GM23338 (cell line): ENCODE measurements around the gene BABAM1.
"Not testable (repeated sequence)": the region's sequence is repeated elsewhere in the genome, so short reads cannot be mapped to it uniquely, and the experiment has no call there.

Experiments used
- EZH2 ChIP-seq: fragments of 200-600 bp; sonication (generic); IDR thresholded peaks from one replicate; pipeline ENCODE4 v1.8.0; 2017; ENCODE audit warnings: antibody characterized with exemption, mild to moderate bottlenecking, low read depth; ENCODE audit not compliant: unreplicated experiment
- JUNB ChIP-seq: IDR thresholded peaks from one replicate; pipeline ENCODE4 v1.6.1; 2016; ENCODE audit warnings: antibody characterized with exemption; ENCODE audit not compliant: unreplicated experiment
- POLR2AphosphoS5 ChIP-seq: IDR thresholded peaks from 2 replicates; pipeline ENCODE4 v1.6.1; 2016; ENCODE audit warnings: antibody characterized with exemption, low read depth
- TF ChIP-seq, protein P1 (sequence below), 2 experiments: fragments of 200-600 bp in 1 of 2; sonication (generic) in 1 of 2; conservative IDR thresholded peaks; 2 replicates each; pipeline versions ENCODE4 v1.5.1 to v1.6.1; 2016 to 2017; ENCODE audit warnings: antibody characterized with exemption in 2 of 2, low read depth in 2 of 2, mild to moderate bottlenecking in 2 of 2, moderate library complexity in 1 of 2

DNA sequence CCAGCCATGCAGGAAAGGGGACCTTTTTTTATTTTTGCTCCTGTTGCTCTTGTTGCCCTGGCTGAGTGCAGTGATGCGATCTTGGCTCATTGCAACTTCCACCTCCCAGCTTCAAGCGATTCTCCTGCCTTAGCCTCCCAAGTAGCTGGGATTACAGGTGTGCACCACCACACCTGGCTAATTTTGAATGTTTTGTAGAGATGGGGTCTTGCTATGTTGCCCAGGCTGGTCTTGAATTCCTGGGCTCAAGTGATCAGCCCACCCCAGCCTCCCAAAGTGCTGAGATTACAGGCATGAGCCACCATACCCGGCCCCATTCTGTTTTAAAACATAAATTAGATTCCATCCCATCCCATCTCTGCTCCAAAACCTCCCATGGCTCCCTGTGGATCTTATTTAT is 7.6 kb downstream of the BABAM1 start:
- TF ChIP-seq EZH2, POLR2AphosphoS5, JUNB: not testable (repeated sequence)
- TF ChIP-seq, protein P1, sequence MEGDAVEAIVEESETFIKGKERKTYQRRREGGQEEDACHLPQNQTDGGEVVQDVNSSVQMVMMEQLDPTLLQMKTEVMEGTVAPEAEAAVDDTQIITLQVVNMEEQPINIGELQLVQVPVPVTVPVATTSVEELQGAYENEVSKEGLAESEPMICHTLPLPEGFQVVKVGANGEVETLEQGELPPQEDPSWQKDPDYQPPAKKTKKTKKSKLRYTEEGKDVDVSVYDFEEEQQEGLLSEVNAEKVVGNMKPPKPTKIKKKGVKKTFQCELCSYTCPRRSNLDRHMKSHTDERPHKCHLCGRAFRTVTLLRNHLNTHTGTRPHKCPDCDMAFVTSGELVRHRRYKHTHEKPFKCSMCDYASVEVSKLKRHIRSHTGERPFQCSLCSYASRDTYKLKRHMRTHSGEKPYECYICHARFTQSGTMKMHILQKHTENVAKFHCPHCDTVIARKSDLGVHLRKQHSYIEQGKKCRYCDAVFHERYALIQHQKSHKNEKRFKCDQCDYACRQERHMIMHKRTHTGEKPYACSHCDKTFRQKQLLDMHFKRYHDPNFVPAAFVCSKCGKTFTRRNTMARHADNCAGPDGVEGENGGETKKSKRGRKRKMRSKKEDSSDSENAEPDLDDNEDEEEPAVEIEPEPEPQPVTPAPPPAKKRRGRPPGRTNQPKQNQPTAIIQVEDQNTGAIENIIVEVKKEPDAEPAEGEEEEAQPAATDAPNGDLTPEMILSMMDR (conservative IDR thresholded peaks at IDR 0.05; ENCODE audit: low read depth in 2 of 2), result not testable (repeated sequence)
